ENCODE measurements around the gene ZNF526. TPM values are rescaled to one million over a fixed set of nuclear protein-coding genes. Genes with fewer than 3 reads are reported as not detected.

The ZNF526 gene
- total and polyA plus RNA-seq, 9 of the 15 experiments (the other 6 are each of a cell fraction or from before 2014, with no cell fraction given) = 1.3 to 17.9 (median 6.2) TPM

DNA sequence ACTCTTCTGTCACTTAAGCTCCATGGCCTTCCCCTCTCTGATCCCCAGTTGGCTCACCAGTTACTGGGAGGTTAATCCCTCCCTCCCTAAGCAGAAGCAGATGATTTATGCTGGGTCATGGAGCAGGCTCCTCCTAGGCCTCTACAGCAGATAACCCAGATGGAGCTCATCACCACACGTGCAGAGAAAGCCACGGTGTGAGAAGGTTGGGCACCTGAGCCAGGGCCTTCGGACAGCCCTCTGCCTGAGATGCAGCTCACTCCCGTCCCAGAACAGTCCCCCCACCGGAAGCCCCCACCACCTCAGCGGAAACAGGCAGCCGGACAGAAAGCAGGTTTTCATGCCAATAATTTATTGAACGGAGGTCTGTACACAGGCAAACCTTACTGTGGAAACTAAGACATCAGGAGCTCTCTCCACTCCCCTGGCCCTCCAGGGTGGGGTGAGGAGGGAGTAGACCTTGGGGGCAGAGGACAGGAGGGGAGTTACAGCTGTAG lies 9.8 kb downstream of the ZNF526 start (continued):
- TF ChIP-seq, protein P1, sequence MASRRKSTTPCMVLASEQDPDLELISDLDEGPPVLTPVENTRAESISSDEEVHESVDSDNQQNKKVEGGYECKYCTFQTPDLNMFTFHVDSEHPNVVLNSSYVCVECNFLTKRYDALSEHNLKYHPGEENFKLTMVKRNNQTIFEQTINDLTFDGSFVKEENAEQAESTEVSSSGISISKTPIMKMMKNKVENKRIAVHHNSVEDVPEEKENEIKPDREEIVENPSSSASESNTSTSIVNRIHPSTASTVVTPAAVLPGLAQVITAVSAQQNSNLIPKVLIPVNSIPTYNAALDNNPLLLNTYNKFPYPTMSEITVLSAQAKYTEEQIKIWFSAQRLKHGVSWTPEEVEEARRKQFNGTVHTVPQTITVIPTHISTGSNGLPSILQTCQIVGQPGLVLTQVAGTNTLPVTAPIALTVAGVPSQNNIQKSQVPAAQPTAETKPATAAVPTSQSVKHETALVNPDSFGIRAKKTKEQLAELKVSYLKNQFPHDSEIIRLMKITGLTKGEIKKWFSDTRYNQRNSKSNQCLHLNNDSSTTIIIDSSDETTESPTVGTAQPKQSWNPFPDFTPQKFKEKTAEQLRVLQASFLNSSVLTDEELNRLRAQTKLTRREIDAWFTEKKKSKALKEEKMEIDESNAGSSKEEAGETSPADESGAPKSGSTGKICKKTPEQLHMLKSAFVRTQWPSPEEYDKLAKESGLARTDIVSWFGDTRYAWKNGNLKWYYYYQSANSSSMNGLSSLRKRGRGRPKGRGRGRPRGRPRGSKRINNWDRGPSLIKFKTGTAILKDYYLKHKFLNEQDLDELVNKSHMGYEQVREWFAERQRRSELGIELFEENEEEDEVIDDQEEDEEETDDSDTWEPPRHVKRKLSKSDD (conservative IDR thresholded peaks at IDR 0.05; ENCODE audit: low read length) = no peak
- TF ChIP-seq HNRNPLL (IDR thresholded peaks at IDR 0.05; ENCODE audit: low read depth, low read length, poor library complexity, severe bottlenecking) (no peak), NONO (IDR thresholded peaks at IDR 0.05; ENCODE audit: low read depth in 2 of 2, low read length in 1 of 2) (no peak), C11orf30 (IDR thresholded peaks at IDR 0.05; ENCODE audit: low read depth) (peak; percentile 80), DNMT1 (IDR thresholded peaks at IDR 0.05) (no peak), SMARCC2 (IDR thresholded peaks at IDR 0.05; ENCODE audit: low read depth) (no peak), NCOA6 (IDR thresholded peaks at IDR 0.05) (no peak), U2AF2 (optimal IDR thresholded peaks at IDR 0.05; ENCODE audit: low read depth, low read length) (no peak), SRSF9 (IDR thresholded peaks at IDR 0.05; ENCODE audit: borderline replicate concordance, low read depth, low read length) (no peak), CREB1 (IDR thresholded peaks at IDR 0.05) (no peak), CREB1 (CRISPR knock-in tag; IDR thresholded peaks at IDR 0.05) (no peak), E2F3 (CRISPR knock-in tag; IDR thresholded peaks at IDR 0.05) (no peak), MAFK (IDR thresholded peaks at IDR 0.05; ENCODE audit: low read length) (peak; percentile 68), ADNP (tag; IDR thresholded peaks at IDR 0.05) (no peak), FOXJ3 (CRISPR knock-in tag; IDR thresholded peaks at IDR 0.05) (no peak), POLR3A (IDR thresholded peaks at IDR 0.05; ENCODE audit: borderline replicate concordance, extremely low read depth, insufficient read depth, insufficient read length) (no peak), MYNN (IDR thresholded peaks at IDR 0.05) (peak; percentile 36), MYNN (CRISPR knock-in tag; IDR thresholded peaks at IDR 0.05) (no peak), ZZZ3 (IDR thresholded peaks at IDR 0.05) (no peak), ZKSCAN1 (IDR thresholded peaks at IDR 0.05; ENCODE audit: low read depth, low read length) (no peak), MEF2D (tag; conservative IDR thresholded peaks at IDR 0.05; ENCODE audit: low read depth) (no peak), TRIM24 (IDR thresholded peaks at IDR 0.05) (no peak), RBM22 (IDR thresholded peaks at IDR 0.05; ENCODE audit: low read depth, low read length, poor library complexity, severe bottlenecking) (no peak), ZNF583 (CRISPR knock-in tag; IDR thresholded peaks at IDR 0.05) (no peak), RBM14 (IDR thresholded peaks at IDR 0.05; ENCODE audit: borderline replicate concordance, insufficient read depth, low read depth, low read length) (no peak)
- TF ChIP-seq, protein P2, sequence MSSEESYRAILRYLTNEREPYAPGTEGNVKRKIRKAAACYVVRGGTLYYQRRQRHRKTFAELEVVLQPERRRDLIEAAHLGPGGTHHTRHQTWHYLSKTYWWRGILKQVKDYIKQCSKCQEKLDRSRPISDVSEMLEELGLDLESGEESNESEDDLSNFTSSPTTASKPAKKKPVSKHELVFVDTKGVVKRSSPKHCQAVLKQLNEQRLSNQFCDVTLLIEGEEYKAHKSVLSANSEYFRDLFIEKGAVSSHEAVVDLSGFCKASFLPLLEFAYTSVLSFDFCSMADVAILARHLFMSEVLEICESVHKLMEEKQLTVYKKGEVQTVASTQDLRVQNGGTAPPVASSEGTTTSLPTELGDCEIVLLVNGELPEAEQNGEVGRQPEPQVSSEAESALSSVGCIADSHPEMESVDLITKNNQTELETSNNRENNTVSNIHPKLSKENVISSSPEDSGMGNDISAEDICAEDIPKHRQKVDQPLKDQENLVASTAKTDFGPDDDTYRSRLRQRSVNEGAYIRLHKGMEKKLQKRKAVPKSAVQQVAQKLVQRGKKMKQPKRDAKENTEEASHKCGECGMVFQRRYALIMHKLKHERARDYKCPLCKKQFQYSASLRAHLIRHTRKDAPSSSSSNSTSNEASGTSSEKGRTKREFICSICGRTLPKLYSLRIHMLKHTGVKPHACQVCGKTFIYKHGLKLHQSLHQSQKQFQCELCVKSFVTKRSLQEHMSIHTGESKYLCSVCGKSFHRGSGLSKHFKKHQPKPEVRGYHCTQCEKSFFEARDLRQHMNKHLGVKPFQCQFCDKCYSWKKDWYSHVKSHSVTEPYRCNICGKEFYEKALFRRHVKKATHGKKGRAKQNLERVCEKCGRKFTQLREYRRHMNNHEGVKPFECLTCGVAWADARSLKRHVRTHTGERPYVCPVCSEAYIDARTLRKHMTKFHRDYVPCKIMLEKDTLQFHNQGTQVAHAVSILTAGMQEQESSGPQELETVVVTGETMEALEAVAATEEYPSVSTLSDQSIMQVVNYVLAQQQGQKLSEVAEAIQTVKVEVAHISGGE (CRISPR knock-in tag; IDR thresholded peaks at IDR 0.05) = no peak

Measured in K562 (cell line).